Liver (tissue), 9 donors: ENCODE results near the gene OTOP3. TPM values are rescaled to one million over a fixed set of nuclear protein-coding genes. Genes with fewer than 3 reads are reported as not detected.

Source experiments
- DNase-seq: peaks from one replicate; pipeline ENCODE4 v3.0.0-alpha.2; 2017; ENCODE audit warnings: low spot score
- H3K27ac ChIP-seq, 2 donors: one replicate each; pipeline ENCODE4 v1.7.0; 2013; ENCODE audit warnings: inconsistent platforms in 2 of 2, low read length in 2 of 2, control low read depth in 1 of 2, low read depth in 1 of 2, mild to moderate bottlenecking in 1 of 2
- H3K27me3 ChIP-seq, 4 donors: one replicate each; pipeline versions ENCODE4 v1.6.1 to v1.7.0; 2013; ENCODE audit warnings: low read length in 3 of 4, inconsistent platforms in 1 of 4, mild to moderate bottlenecking in 1 of 4, moderate library complexity in 1 of 4; ENCODE audit not compliant: control insufficient read depth in 4 of 4, insufficient read depth in 4 of 4
- H3K36me3 ChIP-seq, 4 donors: one replicate each; pipeline versions ENCODE4 v1.6.1 to v1.7.0; 2013; ENCODE audit warnings: low read length in 3 of 4, mild to moderate bottlenecking in 3 of 4, low read depth in 1 of 4, moderate library complexity in 1 of 4; ENCODE audit not compliant: control insufficient read depth in 4 of 4, insufficient read depth in 3 of 4
- H3K4me1 ChIP-seq, 4 donors: one replicate each; pipeline versions ENCODE4 v1.6.1 to v1.7.0; 2013; ENCODE audit warnings: low read length in 3 of 4, mild to moderate bottlenecking in 3 of 4, moderate library complexity in 1 of 4; ENCODE audit not compliant: control insufficient read depth in 4 of 4, insufficient read depth in 4 of 4
- H3K4me3 ChIP-seq, 3 donors: one replicate each; pipeline versions ENCODE4 v1.6.1 to v1.7.0; 2013; ENCODE audit warnings: low read length in 3 of 3, control low read depth in 1 of 3, low read depth in 1 of 3, mild to moderate bottlenecking in 1 of 3
- H3K9ac ChIP-seq, 2 donors: one replicate each; pipeline ENCODE4 v1.7.0; 2013; ENCODE audit warnings: low read length in 2 of 2, mild to moderate bottlenecking in 2 of 2, moderate library complexity in 2 of 2, control low read depth in 1 of 2, low read depth in 1 of 2
- H3K9me3 ChIP-seq, 4 donors: one replicate each; pipeline versions ENCODE4 v1.6.1 to v1.7.0; 2013; ENCODE audit warnings: low read length in 3 of 4; ENCODE audit not compliant: control insufficient read depth in 4 of 4
- ATF3 ChIP-seq: IDR thresholded peaks from 2 replicates; pipeline ENCODE4 v1.6.1; 2016; ENCODE audit warnings: antibody characterized with exemption
- EGR1 ChIP-seq, 2 donors: IDR thresholded peaks; 2 replicates each; pipeline ENCODE4 v1.6.1; 2016 to 2018; ENCODE audit warnings: antibody characterized with exemption in 2 of 2, low read depth in 2 of 2
- FOXA1 ChIP-seq: IDR thresholded peaks from 2 replicates; pipeline ENCODE4 v1.6.1; 2016; ENCODE audit warnings: antibody characterized with exemption
- FOXA2 ChIP-seq: IDR thresholded peaks from 2 replicates; pipeline ENCODE4 v1.6.1; 2016; ENCODE audit warnings: antibody characterized with exemption
- GABPA ChIP-seq, 2 donors: IDR thresholded peaks in 1 of 2; conservative IDR thresholded peaks in 1 of 2; 2 replicates each; pipeline ENCODE4 v1.6.1; 2016; ENCODE audit warnings: antibody characterized with exemption in 2 of 2, mild to moderate bottlenecking in 1 of 2, moderate library complexity in 1 of 2
- HNF4A ChIP-seq, 2 donors: conservative IDR thresholded peaks; 2 replicates each; pipeline ENCODE4 v1.6.1; 2016; ENCODE audit warnings: antibody characterized with exemption in 2 of 2, mild to moderate bottlenecking in 2 of 2
- HNF4G ChIP-seq: IDR thresholded peaks from 2 replicates; pipeline ENCODE4 v1.6.1; 2016; ENCODE audit warnings: antibody characterized with exemption
- JUND ChIP-seq, 2 donors: IDR thresholded peaks; 2 replicates each; pipeline ENCODE4 v1.6.1; 2016; ENCODE audit warnings: antibody characterized with exemption in 2 of 2
- MAX ChIP-seq: IDR thresholded peaks from 2 replicates; pipeline ENCODE4 v1.6.1; 2016; ENCODE audit warnings: antibody characterized with exemption
- NR2F2 ChIP-seq: IDR thresholded peaks from 2 replicates; pipeline ENCODE4 v1.6.1; 2016; ENCODE audit warnings: antibody characterized with exemption
- RXRA ChIP-seq, 2 donors: IDR thresholded peaks; 2 replicates each; pipeline ENCODE4 v1.6.1; 2017 to 2018; ENCODE audit warnings: antibody characterized with exemption in 2 of 2, mild to moderate bottlenecking in 1 of 2
- SP1 ChIP-seq: IDR thresholded peaks from 2 replicates; pipeline ENCODE4 v1.6.1; 2018; ENCODE audit warnings: antibody characterized with exemption, mild to moderate bottlenecking
- TAF1 ChIP-seq: conservative IDR thresholded peaks from 2 replicates; pipeline ENCODE4 v1.6.1; 2016; ENCODE audit warnings: antibody characterized with exemption, mild to moderate bottlenecking
- YY1 ChIP-seq: IDR thresholded peaks from 2 replicates; pipeline ENCODE4 v1.6.1; 2016; ENCODE audit warnings: antibody characterized with exemption, mild to moderate bottlenecking
- ZBTB33 ChIP-seq: IDR thresholded peaks from 2 replicates; pipeline ENCODE4 v1.6.1; 2016; ENCODE audit warnings: antibody characterized with exemption
- WGBS: extraction: QIAGEN DNeasy Blood & Tissue Kit; methylation state at CpG from one replicate; pipeline ENCODE4 v1.1.7; 2013; 5-methylcytosine and 5-hydroxymethylcytosine counted together
- polyA plus RNA-seq, 2 donors: library from polyadenylated mRNA; stranded (reverse) in 1 of 2; unstranded in 1 of 2; fragments of 200-250 nt in 1 of 2; fragments of >200 nt in 1 of 2; fragmentation: Nextera tagmentation in 1 of 2; extraction: Ambion mirVana in 1 of 2; gene quantifications; one replicate each; pipeline versions ENCODE4 v1.2.1 to v1.2.3, GENCODE V29; 2013 to 2015
- total RNA-seq, 2 donors: library from RNA; depleted of rRNA; stranded (reverse); fragments of >200 nt; gene quantifications; one replicate each; pipeline ENCODE4 v1.2.3, GENCODE V29; 2014
- TF ChIP-seq, protein P1 (sequence below): fragments of 150-350 bp; IDR thresholded peaks from 2 replicates; pipeline ENCODE4 v1.5.1; 2017; ENCODE audit warnings: improper control_type of control experiment, low read depth, low read length; ENCODE audit not compliant: missing input control
- donor health status: healthy.
- donor health status: healthy.
- donor health status: healthy.
- donor health status: healthy.
- donor health status: healthy.

The OTOP3 gene
- total and polyA plus RNA-seq, 4 donors = not detected

GRCh38 chr17:74938194-74938950 lies 2.7 kb downstream of the OTOP3 start:
- Histone ChIP-seq H3K4me3 (no peak overlapping the region), H3K27me3 (peaks cover 2 to 8% (median 5%) of the 10 kb centered on the region in 4 donors), H3K4me1 (peaks cover 0 to 7% (median 2%) of the 10 kb centered on the region in 4 donors), H3K36me3 (no peaks in the 10 kb centered on the region), H3K27ac (no peak overlapping the region), H3K9me3 (no peaks in the 10 kb centered on the region), H3K9ac (no peak overlapping the region)
- 81% methylated on average over 8 of the region's 8 CpGs for WGBS
- TF ChIP-seq HNF4A (conservative IDR thresholded peaks at IDR 0.05) (peak; percentile 6 to 10), ATF3 (no peak)
- no peak for DNase-seq

GRCh38 chr17:74939534-74939933 lies 3.8 kb downstream of the OTOP3 start:
- no peak for DNase-seq
- Histone ChIP-seq H3K4me3 (no peak overlapping the region), H3K9me3 (no peaks in the 10 kb centered on the region), H3K9ac (no peak overlapping the region), H3K36me3 (no peaks in the 10 kb centered on the region), H3K4me1 (peaks cover 0 to 7% (median 2%) of the 10 kb centered on the region in 4 donors), H3K27ac (no peak overlapping the region), H3K27me3 (peaks cover 2 to 8% (median 5%) of the 10 kb centered on the region in 4 donors)
- no peak for TF ChIP-seq HNF4A (conservative IDR thresholded peaks at IDR 0.05)
- no peak for TF ChIP-seq ATF3
- no peak for TF ChIP-seq TAF1
- no peak for TF ChIP-seq NR2F2
- TF ChIP-seq ZBTB33 = no peak
- TF ChIP-seq, protein P1, sequence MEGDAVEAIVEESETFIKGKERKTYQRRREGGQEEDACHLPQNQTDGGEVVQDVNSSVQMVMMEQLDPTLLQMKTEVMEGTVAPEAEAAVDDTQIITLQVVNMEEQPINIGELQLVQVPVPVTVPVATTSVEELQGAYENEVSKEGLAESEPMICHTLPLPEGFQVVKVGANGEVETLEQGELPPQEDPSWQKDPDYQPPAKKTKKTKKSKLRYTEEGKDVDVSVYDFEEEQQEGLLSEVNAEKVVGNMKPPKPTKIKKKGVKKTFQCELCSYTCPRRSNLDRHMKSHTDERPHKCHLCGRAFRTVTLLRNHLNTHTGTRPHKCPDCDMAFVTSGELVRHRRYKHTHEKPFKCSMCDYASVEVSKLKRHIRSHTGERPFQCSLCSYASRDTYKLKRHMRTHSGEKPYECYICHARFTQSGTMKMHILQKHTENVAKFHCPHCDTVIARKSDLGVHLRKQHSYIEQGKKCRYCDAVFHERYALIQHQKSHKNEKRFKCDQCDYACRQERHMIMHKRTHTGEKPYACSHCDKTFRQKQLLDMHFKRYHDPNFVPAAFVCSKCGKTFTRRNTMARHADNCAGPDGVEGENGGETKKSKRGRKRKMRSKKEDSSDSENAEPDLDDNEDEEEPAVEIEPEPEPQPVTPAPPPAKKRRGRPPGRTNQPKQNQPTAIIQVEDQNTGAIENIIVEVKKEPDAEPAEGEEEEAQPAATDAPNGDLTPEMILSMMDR = no peak
- TF ChIP-seq GABPA (IDR thresholded peaks at IDR 0.05 in 1 of 2, conservative IDR thresholded peaks at IDR 0.05 in 1 of 2) = no peak
- TF ChIP-seq YY1 = no peak
- 49% methylated on average over 8 of the region's 8 CpGs for WGBS

DNA sequence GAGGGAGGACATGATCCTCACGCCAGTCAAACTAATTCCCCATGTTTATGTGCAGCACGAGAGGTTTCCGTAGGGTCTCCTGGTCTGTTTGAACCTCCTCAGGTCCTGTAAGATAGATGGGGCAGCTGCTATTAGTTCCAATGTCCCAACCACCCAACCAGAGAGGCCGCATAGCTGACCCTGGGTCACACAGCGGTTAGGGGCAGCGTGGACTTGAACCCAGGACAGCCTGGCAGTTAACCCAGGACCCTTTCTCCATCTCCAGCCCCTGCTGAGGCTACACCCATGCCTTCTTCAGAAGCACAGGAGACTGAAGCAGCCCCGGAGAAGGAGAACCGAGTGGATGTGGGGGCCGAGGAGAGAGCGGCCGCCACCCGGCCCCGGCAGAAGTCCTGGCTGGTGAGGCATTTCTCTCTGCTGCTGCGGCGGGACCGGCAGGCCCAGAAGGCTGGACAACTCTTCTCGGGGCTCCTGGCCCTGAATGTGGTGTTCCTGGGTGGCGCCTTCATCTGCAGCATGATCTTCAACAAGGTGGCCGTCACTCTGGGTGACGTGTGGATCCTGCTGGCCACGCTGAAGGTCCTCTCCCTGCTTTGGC lies 5.5 kb downstream of the OTOP3 start:
- peaks cover 0 to 8% (median 3%) of the 10 kb centered on the region in 4 donors for H3K27me3 ChIP-seq
- TF ChIP-seq FOXA2 (no peak), YY1 (no peak), HNF4A (conservative IDR thresholded peaks at IDR 0.05) (no peak), SP1 (no peak), RXRA (IDR thresholded peaks at IDR 0.05) (no peak), MAX (no peak), ATF3 (no peak), HNF4G (no peak), NR2F2 (no peak), FOXA1 (no peak), TAF1 (no peak), EGR1 (IDR thresholded peaks at IDR 0.05; ENCODE audit: low read depth in 2 of 2) (no peak), JUND (IDR thresholded peaks at IDR 0.05) (no peak), GABPA (IDR thresholded peaks at IDR 0.05 in 1 of 2, conservative IDR thresholded peaks at IDR 0.05 in 1 of 2) (no peak)
- TF ChIP-seq, protein P1 = no peak
- DNase-seq = no peak
- H3K27ac ChIP-seq = no peak overlapping the region
- H3K9ac ChIP-seq = no peak overlapping the region
- no peaks in the 10 kb centered on the region for H3K4me1 ChIP-seq
- 77% methylated on average over 21 of the region's 21 CpGs for WGBS
- no peaks in the 10 kb centered on the region for H3K9me3 ChIP-seq
- no peak overlapping the region for H3K4me3 ChIP-seq
- no peaks in the 10 kb centered on the region for H3K36me3 ChIP-seq
